IPS-NIHi7 (cell line): ENCODE data around the gene DOK7.
A peak's percentile ranks its signal among the peaks of the same experiment; 100 is the strongest.
"Not testable (repeated sequence)": the region's sequence is repeated elsewhere in the genome, so short reads cannot be mapped to it uniquely, and the experiment has no call there.

Source experiments
- DNase-seq: peaks from one replicate; pipeline ENCODE4 v3.0.0; 2012; ENCODE audit warnings: mixed read lengths; ENCODE audit errors: extremely low spot score

Gene DOK7

GRCh38 chr4:3532751-3533422, 69.8 kb downstream of the DOK7 start:
- DNase-seq = peak; percentile 70

DNA sequence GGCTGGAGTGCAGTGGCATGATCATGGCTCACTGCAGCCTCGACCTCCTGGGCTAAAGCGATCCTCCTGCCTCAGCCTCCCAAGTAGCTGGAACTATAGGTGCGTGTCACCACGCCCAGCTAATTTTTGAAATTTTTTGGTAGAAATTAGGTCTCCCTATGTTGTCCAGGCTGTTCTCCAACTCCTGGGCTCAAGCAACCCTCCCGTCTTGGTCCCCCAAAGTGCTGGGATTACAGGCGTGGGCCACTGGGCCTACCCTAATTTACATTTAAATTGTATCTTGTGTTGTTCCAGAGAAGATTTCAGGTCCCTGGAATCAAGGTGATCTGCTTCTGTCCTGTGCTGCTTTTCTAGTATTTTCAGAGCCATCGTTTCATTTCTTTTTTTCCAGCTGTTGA, 70.3 kb downstream of the DOK7 start:
- DNase-seq = no peak

- DNase-seq = not testable (repeated sequence)
These were observed 72.7 kb downstream of the DOK7 start for GRCh38 chr4:3535812-3536211.

- not testable (repeated sequence) for DNase-seq
These were observed 75.8 kb downstream of the DOK7 start for GRCh38 chr4:3538906-3539305.

DNA sequence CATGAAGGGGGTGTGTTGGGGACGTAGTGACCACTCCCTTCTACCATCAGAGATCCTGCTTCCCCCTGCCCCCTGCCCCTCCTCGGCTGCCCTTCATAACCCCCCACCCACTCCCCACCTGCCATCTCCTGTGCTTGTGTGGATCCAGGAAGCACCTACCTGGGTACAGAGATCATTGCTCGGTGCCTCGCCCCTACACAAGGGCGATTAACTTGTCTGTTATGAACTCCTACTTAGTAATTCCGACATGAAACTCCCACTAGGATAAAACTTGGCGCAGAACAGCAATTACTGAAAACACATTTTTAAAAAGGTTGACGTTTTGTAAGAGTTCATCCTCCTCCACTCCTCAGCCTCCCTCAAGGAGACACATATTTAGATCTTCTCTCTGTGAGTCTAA, 80.3 kb downstream of the DOK7 start:
- not testable (repeated sequence) for DNase-seq
